Fibroblast of mammary gland (primary cell): ENCODE measurements around the gene SPATA17.
"Not testable (repeated sequence)": the region's sequence is repeated elsewhere in the genome, so short reads cannot be mapped to it uniquely, and the experiment has no call there.

ENCODE experiments used
- DNase-seq: peaks from one replicate; pipeline ENCODE4 v3.0.0-alpha.2; 2010; ENCODE audit warnings: low read depth
- H3K4me3 ChIP-seq: 2 replicates; pipeline ENCODE4 v1.5.1; 2011; ENCODE audit warnings: low read depth, mild to moderate bottlenecking, low read length, moderate library complexity; ENCODE audit not compliant: control insufficient read depth
- CTCF ChIP-seq: conservative IDR thresholded peaks from 2 replicates; pipeline ENCODE4 v1.5.1; 2011; ENCODE audit warnings: low read depth, low read length, inconsistent platforms; ENCODE audit not compliant: control insufficient read depth, insufficient read depth

SPATA17 gene

GRCh38 chr1:217630711-217631591, at the start of gene SPATA17, which contains the start of gene GPATCH2:
Gene SPATA17, plus strand, starts transcription at chr1:217631344. Its CDS starts 35 bp downstream, at chr1:217631379.
Gene GPATCH2, minus strand, starts transcription at chr1:217631090. Its CDS starts 119 bp downstream, at chr1:217630971.
- peak; percentile 26 for TF ChIP-seq CTCF
- peak within 1 kb of the TSS; percentile 88 for H3K4me3 ChIP-seq
- peak; percentile 88 for DNase-seq

GRCh38 chr1:217584286-217584811, 46.8 kb upstream of the SPATA17 start:
- not testable (repeated sequence) for H3K4me3 ChIP-seq, DNase-seq

- no peak overlapping the region for H3K4me3 ChIP-seq
- no peak for TF ChIP-seq CTCF
- DNase-seq = no peak
Observed at GRCh38 chr1:217585577-217585976, 45.6 kb upstream of the SPATA17 start.

- DNase-seq = peak; percentile 13
- no peak for TF ChIP-seq CTCF
- no peak overlapping the region for H3K4me3 ChIP-seq
Observed at GRCh38 chr1:217586586-217586985, 44.6 kb upstream of the SPATA17 start.

GRCh38 chr1:217590598-217590997, 40.5 kb upstream of the SPATA17 start:
- no peak for TF ChIP-seq CTCF
- H3K4me3 ChIP-seq = no peak overlapping the region
- no peak for DNase-seq

- no peak for TF ChIP-seq CTCF
- no peak overlapping the region for H3K4me3 ChIP-seq
- DNase-seq = no peak
Observed at GRCh38 chr1:217599154-217599553, 32.0 kb upstream of the SPATA17 start.

- no peak for TF ChIP-seq CTCF
- DNase-seq = no peak
Observed at GRCh38 chr1:217602380-217602779, 28.8 kb upstream of the SPATA17 start.

More at GRCh38 chr1:217602380-217602779, 28.8 kb upstream of the SPATA17 start:
- H3K4me3 ChIP-seq = no peak overlapping the region
